HG02571 (cell line): ENCODE data around the gene CNGB1.
"Not testable (repeated sequence)": the region's sequence is repeated elsewhere in the genome, so short reads cannot be mapped to it uniquely, and the experiment has no call there.

Experiments
- ATAC-seq: cut with Tn5 transposase; IDR thresholded peaks from one replicate; pipeline ENCODE4 v1.9.1; 2021; ENCODE audit warnings: mild to moderate bottlenecking, moderate library complexity; ENCODE audit not compliant: unreplicated experiment

CNGB1 gene

DNA sequence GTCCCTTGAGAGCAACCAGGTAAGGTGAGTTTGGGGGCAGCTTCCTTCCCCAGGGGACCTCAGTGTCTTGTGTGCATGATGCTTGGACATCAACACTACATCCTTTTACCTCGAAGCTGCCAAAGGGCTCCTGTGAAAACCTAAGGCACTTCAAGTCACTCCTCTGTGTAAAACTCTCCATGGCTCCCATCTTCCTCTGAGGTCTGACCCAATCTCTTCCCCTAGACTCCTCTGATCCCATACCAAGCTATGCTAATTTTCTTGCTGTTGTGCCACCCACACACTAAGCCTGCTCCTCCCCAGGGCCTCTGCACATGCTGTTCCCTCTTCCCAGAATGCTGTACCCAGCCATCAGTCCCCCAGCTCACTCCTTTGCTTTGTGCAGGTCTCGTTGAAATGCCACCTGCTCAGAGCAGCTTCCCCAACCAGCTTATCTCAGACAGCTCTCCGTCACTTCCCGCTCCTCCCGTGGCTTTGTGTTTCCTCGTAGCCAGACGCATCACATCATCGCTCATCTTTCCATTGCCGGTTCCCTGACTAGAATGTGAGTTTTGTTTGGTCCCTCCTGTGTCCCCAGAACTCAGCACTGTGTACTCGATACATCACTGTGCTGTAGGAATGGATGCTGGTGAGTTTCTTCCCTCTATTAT, 78.4 kb downstream of the CNGB1 start:
- ATAC-seq, result no peak

DNA sequence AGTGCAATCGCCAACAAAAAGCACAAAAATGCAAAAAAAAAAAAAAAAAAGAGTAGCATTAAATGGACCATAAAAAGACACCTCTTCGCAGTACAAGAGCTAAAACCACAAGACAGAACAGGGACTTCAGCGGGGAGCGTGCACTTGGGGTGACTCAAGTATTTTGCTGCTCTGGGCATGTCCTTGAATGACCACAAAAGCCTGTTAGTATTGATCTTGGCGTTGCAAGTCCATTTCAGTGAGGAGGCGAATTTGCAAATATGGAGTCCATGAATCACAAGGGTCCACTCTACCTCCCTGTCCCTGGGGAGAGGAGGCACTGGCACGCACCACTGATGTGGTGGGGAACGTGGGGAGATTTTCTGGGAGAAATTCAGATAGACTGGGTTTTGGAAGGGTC, 78.9 kb downstream of the CNGB1 start:
- no peak for ATAC-seq

DNA sequence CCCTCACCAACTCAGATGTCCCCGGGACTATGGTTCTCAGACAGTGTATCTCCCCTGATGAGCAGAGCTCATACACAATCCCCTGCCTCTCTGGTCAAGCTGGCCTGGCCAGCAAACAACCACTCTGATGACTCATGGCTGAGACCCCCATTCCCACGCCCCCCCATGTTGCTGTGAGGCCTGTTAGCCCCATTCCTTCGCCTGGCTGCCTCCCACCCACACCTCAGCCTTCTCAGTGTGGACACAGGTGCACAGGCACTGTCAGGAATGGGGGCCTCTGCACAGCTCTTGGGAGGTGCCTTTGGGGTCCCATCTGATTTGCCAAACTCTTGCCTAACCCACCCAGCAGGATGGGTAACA, 80.2 kb downstream of the CNGB1 start:
- no peak for ATAC-seq

DNA sequence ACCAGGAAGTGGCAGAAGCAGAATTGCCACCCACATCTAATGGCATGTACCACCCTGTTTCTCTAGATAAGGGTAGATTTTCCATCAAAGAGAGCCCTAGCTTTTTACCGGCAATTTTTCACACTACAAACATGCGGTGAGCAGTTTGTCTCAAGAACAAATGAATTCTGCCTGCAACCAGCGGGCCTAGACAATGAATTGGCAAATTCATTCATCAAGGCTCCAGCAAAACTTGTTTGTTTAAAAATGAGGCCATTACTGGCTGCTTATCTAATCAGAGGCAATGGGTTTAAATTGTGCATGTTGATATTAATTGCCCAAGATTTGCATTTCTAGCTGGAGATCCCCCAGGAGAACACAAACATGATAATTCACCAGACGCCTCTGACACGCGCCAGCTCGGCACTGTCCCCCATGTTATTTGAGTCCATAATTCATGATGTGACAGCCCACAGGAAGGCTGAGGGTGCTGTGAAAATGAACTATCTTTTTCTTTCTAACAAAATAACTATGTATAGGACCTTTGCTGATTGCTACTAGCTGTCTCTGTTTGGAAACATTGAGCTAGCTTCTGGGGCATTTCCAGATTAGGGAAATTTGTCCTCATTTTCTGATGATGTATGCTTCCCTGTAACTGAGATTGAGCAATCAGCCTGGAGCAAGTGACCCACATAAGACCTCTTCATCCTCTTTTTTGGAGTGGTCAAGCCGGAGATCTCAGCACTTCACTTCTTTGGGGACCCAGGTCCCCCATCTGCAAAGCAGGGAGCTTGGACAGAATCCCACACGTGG, 80.8 kb downstream of the CNGB1 start:
- no peak for ATAC-seq

DNA sequence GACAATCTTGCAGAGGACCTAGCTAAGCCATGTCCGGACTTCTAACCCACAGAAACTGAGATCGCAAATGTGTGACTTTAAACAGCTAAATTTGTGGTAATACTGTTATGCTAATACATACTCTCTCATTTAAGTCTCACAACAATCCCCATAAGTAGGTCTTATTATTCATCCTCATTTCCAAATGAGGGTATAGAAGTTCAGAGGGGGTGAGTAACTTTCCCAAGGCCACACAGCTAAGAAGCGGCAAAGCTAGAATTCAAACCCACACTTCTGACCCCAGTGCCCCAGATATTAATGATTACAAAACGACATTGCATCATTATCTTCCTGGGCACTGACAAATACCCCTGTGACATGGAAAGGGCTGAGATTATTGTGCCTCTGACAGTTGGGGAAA, 81.4 kb downstream of the CNGB1 start:
- no peak for ATAC-seq

DNA sequence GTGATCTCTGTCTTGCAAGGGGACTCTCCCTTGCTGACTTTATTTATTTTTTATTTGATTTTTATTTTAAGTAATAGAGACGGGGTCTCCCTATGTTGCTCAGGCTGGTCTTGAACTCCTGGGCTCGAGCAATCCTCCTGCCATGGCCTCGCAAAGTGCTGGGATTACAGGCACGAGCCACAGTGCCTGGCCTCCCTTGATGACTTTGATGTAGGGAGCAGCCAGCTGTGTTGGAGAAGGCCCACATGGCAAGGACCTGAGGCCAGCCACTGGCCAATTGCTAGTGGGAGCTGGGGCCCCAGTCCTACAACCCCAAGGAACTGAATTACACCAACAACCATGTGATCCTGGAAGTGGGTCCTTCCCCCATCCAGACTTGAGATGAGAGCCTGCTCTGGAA, 81.8 kb downstream of the CNGB1 start:
- no peak for ATAC-seq

DNA sequence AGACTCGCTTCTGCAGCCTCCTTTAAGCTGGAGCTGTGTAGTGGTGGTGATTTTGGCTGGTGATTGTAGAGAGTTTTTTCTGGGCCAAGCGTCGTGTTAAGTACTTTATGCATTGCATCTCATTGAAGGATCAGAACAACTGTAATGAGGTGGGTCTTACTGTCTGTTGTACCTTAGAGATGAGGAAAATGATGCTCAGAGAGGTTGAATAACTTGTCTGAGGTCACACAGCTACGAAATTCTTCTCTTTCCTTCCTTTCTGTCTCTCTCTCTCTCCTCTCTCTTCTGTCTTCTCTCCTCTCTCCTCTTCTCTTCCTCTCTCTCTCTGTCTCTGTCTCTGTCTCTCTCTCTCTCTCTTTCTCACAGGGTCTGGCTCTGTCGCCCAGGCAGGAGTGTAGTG, 82.8 kb downstream of the CNGB1 start:
- no peak for ATAC-seq

DNA sequence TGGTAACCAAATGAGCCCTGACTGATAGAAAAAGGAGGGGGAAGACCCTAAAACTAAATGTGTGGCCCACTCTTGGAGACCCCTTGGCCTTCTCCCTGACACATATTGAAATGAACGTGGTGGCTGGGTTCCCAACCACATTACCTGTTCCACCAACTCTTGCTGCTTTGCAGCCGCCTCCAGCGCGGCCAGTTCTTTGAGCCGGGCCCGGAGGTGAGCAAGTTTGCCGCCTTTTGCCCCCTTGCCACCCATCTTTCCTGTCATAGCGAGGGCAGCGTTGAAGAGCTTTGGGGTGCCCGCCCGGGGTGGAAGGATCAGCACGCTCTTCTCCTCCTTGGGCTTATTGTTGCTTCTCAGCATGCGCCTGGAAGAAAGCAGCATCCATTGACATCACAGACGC, 83.2 kb downstream of the CNGB1 start:
- no peak for ATAC-seq

DNA sequence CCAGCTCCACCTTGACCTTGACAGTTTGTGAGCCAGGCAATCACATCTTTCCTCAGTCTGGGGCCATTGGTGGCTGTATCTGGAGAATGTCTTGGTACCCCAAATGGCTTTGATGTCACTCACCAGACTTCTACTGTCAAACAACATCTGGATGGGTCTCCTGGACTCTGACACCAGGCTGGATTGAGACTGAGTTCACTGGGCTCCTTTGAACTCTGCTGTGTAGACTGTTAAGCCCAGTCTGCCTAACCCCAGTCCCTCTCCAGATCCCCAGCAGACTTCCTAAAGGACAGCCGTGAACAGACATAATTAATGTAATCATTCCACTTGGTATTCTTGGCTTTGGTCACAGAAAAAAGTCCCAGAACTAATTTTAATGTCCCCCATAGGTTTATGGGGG, 84.5 kb downstream of the CNGB1 start:
- ATAC-seq, result no peak

DNA sequence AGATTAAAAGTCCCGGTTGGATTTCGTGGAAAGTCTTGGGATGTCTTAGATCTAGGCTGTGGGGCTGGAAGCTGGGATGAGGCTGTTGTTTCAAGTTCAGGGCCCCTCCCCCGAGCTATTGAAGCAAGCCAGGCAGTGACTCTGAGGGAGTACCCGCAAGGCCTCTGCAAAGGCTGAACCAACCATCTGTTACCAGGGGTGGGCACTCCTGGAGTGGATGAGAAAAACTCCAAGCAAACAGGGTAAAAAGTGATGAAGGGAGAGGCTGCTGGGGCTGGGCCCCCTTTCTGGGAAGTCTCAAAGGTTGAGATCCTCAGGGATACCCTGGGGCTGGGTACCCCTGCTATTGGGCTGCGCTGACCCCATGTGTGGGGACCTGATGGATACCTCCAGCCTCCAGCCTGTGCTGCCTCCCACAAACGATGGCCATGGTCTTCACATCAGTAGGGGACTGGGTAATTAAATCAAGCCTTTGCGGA, 86.2 kb downstream of the CNGB1 start:
- no peak for ATAC-seq

DNA sequence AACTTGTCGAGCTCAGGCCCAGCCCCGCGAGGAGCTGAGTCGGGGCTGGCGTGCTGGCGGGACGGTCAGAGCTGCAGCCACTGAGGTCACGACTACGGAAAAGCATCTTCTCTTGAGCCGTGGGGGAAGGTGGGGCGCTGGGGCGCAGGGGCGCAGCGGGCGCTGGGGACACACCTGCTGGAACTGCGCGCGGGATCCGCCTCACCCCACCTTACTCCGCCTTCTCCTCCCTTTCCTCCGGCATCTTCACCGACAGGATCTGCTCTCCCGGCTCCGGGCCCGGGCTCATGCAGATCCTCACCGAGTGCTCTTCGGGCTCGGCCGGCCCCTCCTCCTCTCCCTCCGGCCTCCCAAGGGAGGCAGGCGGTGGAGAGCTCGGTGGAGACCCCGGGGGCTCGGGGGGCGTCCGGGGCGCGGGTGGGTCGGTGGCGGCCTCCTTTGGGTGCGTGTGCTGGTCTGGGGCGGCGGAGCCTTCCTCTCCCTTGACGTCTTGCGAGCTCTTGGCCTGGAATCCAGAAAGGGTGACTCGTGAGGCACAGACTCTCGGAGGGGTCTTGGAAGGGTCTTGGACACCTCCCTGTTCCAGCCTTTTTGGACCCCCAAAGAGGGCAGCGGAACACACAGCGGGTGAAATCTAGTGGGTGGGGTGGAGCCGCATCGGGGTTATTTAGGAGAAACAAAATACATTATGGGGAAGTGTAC, 86.8 kb downstream of the CNGB1 start:
- no peak for ATAC-seq

DNA sequence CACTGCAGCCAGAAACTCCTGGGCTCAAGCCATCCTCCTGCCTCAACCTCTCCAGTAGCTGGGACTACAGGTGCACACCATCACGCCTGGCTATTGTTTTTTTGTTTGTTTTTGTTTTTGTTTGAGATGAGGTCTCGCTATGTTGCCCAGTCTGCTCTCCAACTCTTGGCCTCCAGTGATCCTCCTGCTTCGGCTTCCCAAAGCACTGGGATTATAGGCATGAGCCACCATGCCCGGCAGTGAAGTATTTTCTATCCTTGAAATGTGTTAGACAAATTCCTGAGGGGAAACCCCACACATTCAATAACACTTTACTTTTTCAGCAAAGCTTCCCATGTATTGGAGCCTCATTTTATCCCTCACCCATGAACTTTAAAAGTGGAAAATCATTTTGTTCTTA, 87.4 kb downstream of the CNGB1 start:
- ATAC-seq, result no peak

DNA sequence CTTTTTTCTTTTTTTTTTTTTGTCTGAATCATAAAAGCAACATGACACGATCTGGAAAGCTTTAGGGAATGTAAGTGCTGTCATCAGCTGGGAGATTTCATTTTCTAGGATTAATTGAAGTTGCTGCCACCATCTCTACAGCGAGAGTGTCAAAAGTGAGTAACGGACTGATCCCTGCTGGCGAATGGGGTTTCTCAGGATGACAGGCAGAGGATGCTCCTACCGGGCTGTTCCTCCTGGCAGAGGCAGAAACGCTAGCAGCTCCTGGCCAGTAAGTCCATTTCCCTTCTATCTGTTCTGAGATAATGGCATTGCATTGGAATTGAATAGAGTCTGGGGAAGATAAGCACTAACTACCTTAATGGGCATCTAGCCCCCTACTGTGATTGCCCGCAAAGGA, 88.1 kb downstream of the CNGB1 start:
- no peak for ATAC-seq

DNA sequence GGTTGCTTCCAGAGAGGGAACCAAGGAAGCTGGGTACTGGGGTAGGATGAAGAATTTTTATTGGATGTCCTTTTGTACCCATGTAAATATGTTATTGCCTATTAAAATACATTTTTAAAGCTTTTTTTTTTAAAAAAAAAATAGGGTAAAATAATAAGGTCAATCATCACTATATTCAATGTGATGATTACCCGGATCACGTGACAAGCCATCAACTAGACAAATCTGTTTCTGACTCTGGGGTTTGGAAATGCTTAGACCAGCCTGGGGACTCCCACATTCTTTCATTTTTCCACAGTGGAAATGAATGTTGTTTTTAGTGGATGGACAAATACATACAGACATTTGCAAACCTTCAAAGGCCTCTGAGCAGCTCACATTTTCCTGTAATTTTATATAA, 88.7 kb downstream of the CNGB1 start:
- ATAC-seq, result no peak

DNA sequence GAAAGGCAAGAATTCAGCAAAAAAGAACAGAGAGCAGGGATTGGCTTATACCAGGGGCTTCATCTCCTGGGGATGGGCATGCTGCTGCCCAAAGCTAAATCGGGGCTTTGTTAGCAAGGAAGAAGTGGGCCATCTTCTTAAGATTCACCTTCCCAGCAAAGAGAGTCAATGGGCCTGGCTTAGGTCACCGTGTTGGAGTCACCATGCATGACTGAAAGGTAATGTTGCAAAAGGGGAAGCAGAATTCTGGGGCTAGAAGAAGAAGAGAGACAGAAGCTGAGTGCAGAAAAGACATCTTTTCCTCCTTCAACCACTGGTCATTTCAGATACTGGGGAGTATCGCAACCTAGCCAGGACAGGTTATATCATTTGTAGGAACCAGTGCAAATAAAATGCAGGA, 92.3 kb downstream of the CNGB1 start:
- no peak for ATAC-seq

DNA sequence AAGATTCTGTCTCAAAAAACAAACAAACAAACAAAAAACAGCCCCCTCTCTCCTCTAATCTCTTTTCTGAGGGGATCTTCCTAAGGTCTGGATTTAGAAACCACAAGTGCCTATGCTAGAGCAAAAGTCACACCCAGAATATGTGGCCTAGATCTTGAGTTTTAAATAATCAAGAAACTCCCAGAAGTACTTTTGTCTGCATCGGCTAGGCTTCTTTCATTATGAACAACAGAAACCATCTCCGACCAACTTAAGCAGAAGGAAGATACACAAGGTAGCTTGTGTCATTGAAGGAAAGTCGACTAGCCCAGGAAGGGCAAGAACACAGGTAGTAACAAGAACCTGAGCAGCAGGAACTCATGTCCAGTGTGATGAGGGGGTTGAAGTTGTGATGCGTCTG, 94.7 kb downstream of the CNGB1 start:
- no peak for ATAC-seq

DNA sequence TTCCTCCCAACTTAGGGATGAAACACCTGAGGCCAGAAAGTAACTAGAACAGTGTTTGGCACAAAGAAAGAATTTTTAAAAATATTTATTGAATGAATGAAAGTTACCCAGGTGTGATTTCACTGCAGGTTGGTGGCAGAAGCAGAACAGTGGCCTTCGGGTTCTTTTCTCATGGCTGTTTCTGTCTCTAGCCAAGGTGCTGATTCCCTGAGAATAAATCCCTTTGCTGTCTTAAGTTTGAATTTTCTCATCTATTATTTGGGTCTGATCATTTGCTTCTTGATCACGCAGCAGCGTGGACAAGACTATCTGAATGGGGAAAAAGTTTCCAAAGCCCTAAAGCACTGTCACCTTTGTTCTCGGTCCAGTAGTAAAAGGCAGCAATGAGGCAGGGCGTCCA, 95.6 kb downstream of the CNGB1 start:
- ATAC-seq, result no peak

DNA sequence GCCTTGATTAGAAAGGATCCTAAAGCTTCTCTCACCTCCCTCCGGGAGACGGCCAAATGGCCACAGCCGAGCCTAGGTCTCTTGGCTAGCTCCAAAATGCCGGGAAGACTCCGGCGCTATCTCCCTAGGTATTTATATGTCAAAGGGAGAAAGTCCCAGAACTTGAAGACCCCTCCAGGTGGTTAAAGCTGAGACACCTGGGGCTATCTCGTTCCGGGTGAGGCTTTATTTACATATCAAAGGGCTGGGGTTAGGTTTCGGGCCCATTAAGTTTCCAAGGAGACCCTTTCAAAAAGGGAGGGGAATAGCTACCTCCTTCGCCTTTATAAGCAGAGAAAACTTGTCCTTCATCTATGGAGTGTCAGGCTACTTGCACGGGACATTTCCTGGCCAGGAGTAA, 97.7 kb downstream of the CNGB1 start:
- no peak for ATAC-seq

DNA sequence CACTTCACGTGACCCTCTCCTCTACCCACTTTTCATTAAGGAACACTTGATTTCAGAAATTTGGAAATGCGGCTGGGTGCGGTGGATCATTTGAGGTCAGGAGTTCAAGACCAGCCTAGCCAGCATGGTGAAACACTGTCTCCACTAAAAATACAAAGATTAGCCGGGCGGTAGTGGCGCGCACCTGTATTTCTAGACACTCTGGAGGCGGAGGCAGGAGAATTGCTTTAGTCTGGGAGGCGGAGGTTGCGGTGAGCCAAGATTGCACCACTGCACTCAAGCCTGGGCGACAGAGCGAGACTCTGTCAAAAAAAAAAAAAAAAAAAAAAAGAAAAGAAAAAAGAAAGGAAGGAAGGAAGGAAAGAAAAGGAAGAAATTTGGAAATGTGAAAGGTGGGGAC, 98.2 kb downstream of the CNGB1 start:
- ATAC-seq, result not testable (repeated sequence)

DNA sequence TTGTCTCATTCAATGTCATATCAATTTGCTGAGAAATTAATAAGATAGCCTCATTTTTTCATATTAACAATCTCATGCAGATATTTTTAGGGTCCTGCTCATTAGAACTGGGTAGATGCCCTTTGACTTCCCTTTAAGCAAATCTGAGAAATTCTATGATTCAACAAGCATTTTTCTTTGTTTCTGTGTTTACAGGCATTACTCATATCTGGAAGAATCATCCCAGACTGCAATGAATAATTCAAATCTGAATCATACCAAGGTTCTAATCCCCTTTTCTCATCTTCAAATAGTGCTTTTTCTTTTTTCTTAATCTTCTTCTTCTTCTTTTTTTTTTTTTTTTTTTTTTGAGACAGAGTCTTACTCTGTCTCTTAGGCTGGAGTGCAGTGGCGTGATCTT, 99.5 kb downstream of the CNGB1 start:
- ATAC-seq, result no peak

DNA sequence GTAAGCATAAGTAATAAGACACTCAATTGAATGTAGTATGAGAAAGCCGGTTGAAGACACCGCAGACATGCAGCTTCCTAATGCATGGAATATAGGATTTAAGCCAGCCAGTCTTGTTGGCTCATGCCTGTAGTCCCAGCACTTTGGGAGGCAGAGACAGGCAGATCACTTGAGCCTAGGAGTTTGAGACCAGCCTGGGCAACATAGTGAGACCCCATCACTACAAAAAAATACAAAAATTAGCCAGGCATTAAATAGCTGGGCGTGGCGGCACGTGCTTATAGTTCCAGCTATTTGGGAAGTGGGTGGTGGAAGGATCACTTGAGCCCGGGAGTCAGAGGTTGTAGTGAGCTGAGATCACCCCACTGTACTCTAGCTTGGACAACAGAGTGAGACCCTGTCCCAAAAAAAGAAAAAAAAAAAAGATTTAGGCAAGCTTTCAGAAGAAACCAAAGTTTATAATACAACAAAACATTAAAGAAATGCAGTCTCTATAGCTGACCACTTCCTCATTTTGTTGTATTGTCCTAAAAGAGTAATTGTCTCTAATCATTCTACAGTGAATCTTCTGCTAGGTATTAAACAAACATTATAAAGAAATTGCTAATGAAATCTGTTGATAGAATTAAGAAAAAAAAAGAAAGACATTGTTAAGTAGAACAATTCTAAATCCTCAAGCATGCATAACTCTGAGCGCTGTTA, 100.0 kb downstream of the CNGB1 start:
- no peak for ATAC-seq
